CD4-positive, alpha-beta T cell (primary cell): ENCODE data around the gene MAU2. TPM values are rescaled to one million over a fixed set of nuclear protein-coding genes. Genes with fewer than 3 reads are reported as not detected.

Source experiments
- ATAC-seq: fragments of 200-7000 bp; cut with Tn5 transposase; one replicate; pipeline ENCODE4 v1.10.0; 2022; ENCODE audit warnings: mild to moderate bottlenecking; ENCODE audit not compliant: poor library complexity
- CTCF ChIA-PET: fragments of 350-600 bp; sonication (Branson Sonifier 250); formaldehyde crosslinking; loops from one replicate; lab custom pipeline; 2021; ENCODE audit warnings: antibody characterized with exemption, inconsistent platforms; lab: Charles Lee
- POLR2A ChIA-PET: fragments of 350-600 bp; sonication (Branson Sonifier 250); formaldehyde crosslinking; loops from one replicate; lab custom pipeline; 2021; ENCODE audit warnings: antibody characterized with exemption, inconsistent platforms; lab: Charles Lee
- DNase-seq, 14 experiments: peaks; one replicate each; pipeline ENCODE4 v3.0.0-alpha.2; 2013 to 2020; ENCODE audit warnings: mixed read lengths in 2 of 14
- H3K27ac ChIP-seq, 2 donors: one replicate each; pipeline versions ENCODE4 v1.5.1 to v1.7.0; 2013; ENCODE audit warnings: low read length in 2 of 2, low read depth in 1 of 2, mild to moderate bottlenecking in 1 of 2
- H3K27me3 ChIP-seq, 2 experiments: 1 replicate in 1 of 2; 2 replicates in 1 of 2; pipeline versions ENCODE4 v1.6.1 to v1.7.0; 2013; ENCODE audit warnings: low read length in 2 of 2, control low read depth in 1 of 2, mild to moderate bottlenecking in 1 of 2, moderate library complexity in 1 of 2; ENCODE audit not compliant: insufficient read depth in 2 of 2, control insufficient read depth in 1 of 2
- H3K36me3 ChIP-seq: one replicate; pipeline ENCODE4 v1.6.1; 2013; ENCODE audit warnings: low read length, control low read depth; ENCODE audit not compliant: insufficient read depth
- H3K4me1 ChIP-seq: one replicate; pipeline ENCODE4 v1.6.1; 2013; ENCODE audit warnings: low read length, control low read depth; ENCODE audit not compliant: insufficient read depth
- H3K4me3 ChIP-seq: one replicate; pipeline ENCODE4 v1.5.1; 2013; ENCODE audit warnings: mild to moderate bottlenecking, low read length, moderate library complexity
- H3K9me3 ChIP-seq, 2 experiments: 1 replicate in 1 of 2; 2 replicates in 1 of 2; pipeline versions ENCODE4 v1.6.1 to v1.7.0; 2013; ENCODE audit warnings: low read length in 2 of 2, mild to moderate bottlenecking in 2 of 2, control low read depth in 1 of 2, moderate library complexity in 1 of 2; ENCODE audit not compliant: control insufficient read depth in 1 of 2, insufficient read depth in 1 of 2
- H3K27ac Mint-ChIP-seq: one replicate; pipeline ENCODE4 v1.8.0; 2020; ENCODE audit warnings: mixed read lengths
- H3K27me3 Mint-ChIP-seq: one replicate; pipeline ENCODE4 v1.8.0; 2021; ENCODE audit warnings: mixed read lengths
- H3K36me3 Mint-ChIP-seq: one replicate; pipeline ENCODE4 v1.8.0; 2021; ENCODE audit warnings: low read depth, mixed read lengths
- H3K4me1 Mint-ChIP-seq: one replicate; pipeline ENCODE4 v1.8.0; 2021; ENCODE audit warnings: low read depth, mixed read lengths
- H3K4me3 Mint-ChIP-seq: one replicate; pipeline ENCODE4 v1.8.0; 2020; ENCODE audit warnings: mild to moderate bottlenecking, mixed read lengths
- H3K9me3 Mint-ChIP-seq: one replicate; pipeline ENCODE4 v1.8.0; 2020; ENCODE audit warnings: mixed read lengths
- CTCF ChIP-seq: fragments of 200-600 bp; IDR thresholded peaks from one replicate; pipeline ENCODE4 v1.8.0; 2022; ENCODE audit warnings: antibody characterized with exemption, mild to moderate bottlenecking
- intact Hi-C, 2 experiments: fragments of 100-400 bp; cut with DNase I in 1 of 2; cut with micrococcal nuclease in 1 of 2; formaldehyde crosslinking; loops; one replicate each; pipeline versions ENCODE4 v1.15.1 to v1.9.0; 2023 to 2025; cut with DNase I, micrococcal nuclease
- total RNA-seq, 174 experiments: library from RNA in 2 of 174; stranded (reverse) in 2 of 174; gene quantifications; one replicate each; pipeline ENCODE4 v1.2.3 and lab custom pipeline; 2021 to 2026

MAU2 gene
- total RNA-seq, 2 experiments from 2014 or later, result 132 to 133 TPM

DNA sequence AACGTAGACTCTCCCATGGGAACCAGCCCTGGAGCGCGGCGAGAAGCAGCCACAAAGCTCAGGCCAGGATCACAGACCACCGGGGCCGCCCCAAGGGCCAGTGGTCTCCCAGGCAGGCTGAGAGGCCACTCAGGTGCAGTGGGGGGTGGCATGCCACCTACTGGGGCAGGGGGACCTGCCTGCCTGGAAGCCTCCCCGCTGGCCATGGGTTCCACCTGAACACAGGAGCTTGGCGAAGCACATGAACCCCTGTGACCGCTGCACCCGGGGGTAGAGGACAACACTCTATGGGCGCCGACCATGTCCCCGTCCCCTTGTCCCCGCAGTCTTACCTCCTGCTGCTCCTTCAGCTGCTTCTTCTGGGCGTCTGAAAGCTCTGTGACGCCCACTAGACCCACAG lies 40.8 kb upstream of the MAU2 start:
- CTCF ChIA-PET, result no interaction called here
- Mint-ChIP-seq H3K4me3 (no peak overlapping the region), H3K27ac (no peak overlapping the region), H3K4me1 (no peaks in the 10 kb centered on the region), H3K9me3 (no peaks in the 10 kb centered on the region), H3K27me3 (no peaks in the 10 kb centered on the region), H3K36me3 (peaks cover 81% of the 10 kb centered on the region)
- no peaks in the 10 kb centered on the region for H3K4me1 ChIP-seq
- no peak for TF ChIP-seq CTCF
- H3K27me3 ChIP-seq, result no peaks in the 10 kb centered on the region
- POLR2A ChIA-PET, result no interaction called here
- H3K27ac ChIP-seq, result no peak overlapping the region
- no peak for DNase-seq
- no peak for ATAC-seq
- peaks cover 65% of the 10 kb centered on the region for H3K36me3 ChIP-seq
- H3K4me3 ChIP-seq, result no peak overlapping the region
- intact Hi-C loops, result no loop called here
- H3K9me3 ChIP-seq, result peaks cover 0 to 3% of the 10 kb centered on the region in 2 experiments

- H3K36me3 Mint-ChIP-seq, result peaks cover 85% of the 10 kb centered on the region
- H3K27ac Mint-ChIP-seq, result no peak overlapping the region
Observed at GRCh38 chr19:19280561-19280960, 40.1 kb upstream of the MAU2 start.

DNA sequence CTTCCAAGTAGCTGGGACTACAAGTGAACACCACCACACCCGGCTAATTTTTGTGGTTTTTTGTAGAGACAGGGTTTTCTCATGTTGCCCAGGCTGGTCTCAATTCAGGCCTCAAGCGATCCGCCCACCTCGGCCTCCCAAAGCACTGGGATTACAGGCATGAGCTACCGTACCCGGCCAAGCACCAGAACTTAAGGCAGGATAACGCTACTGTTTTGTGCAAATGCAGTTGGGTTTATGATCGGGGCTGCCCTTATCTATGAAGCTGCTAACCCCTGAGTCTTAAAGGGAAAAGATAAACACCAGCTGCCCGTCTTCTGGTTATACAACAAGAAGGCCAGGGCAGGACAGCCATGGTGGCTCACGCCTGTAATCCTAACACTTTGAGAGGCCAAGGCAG lies 34.9 kb upstream of the MAU2 start:
- no peaks in the 10 kb centered on the region for H3K27me3 ChIP-seq
- peaks cover 80% of the 10 kb centered on the region for H3K36me3 Mint-ChIP-seq
- peaks cover 59% of the 10 kb centered on the region for H3K36me3 ChIP-seq
- H3K9me3 Mint-ChIP-seq, result no peaks in the 10 kb centered on the region
- ChIA-PET POLR2A (no interaction called here), CTCF (no interaction called here)
- ATAC-seq (no peak), DNase-seq (no peak)
- H3K4me3 Mint-ChIP-seq, result no peak overlapping the region
- H3K9me3 ChIP-seq, result peaks cover 0 to 5% of the 10 kb centered on the region in 2 experiments
- H3K4me3 ChIP-seq, result no peak overlapping the region
- no peaks in the 10 kb centered on the region for H3K27me3 Mint-ChIP-seq
- H3K4me1 Mint-ChIP-seq, result no peaks in the 10 kb centered on the region
- H3K4me1 ChIP-seq, result no peaks in the 10 kb centered on the region
- no peak overlapping the region for H3K27ac Mint-ChIP-seq
- TF ChIP-seq CTCF, result no peak
- intact Hi-C loops, result no loop called here
- H3K27ac ChIP-seq, result no peak overlapping the region

More at GRCh38 chr19:19280561-19280960, 40.1 kb upstream of the MAU2 start:
- H3K9me3 Mint-ChIP-seq, result no peaks in the 10 kb centered on the region
- Histone ChIP-seq H3K27me3 (no peaks in the 10 kb centered on the region), H3K4me3 (no peak overlapping the region), H3K4me1 (no peaks in the 10 kb centered on the region), H3K36me3 (peaks cover 64% of the 10 kb centered on the region), H3K27ac (no peak overlapping the region), H3K9me3 (peaks cover 0 to 5% of the 10 kb centered on the region in 2 experiments)
- intact Hi-C loops, result no loop called here
- no peak for TF ChIP-seq CTCF
- H3K4me3 Mint-ChIP-seq, result no peak overlapping the region
- no peak for ATAC-seq
- no peaks in the 10 kb centered on the region for H3K4me1 Mint-ChIP-seq
- H3K27me3 Mint-ChIP-seq, result no peaks in the 10 kb centered on the region
- ChIA-PET CTCF (no interaction called here), POLR2A (no interaction called here)
- no peak for DNase-seq
